Endothelial cell of hepatic sinusoid (primary cell): ENCODE data around the gene IL17RD.

Experiments
- in situ Hi-C: cut with HindIII; loops from 2 replicates; pipeline ENCODE4 v1.10.0; 2017; ENCODE audit warnings: low sequenced_read_pairs

IL17RD gene

DNA sequence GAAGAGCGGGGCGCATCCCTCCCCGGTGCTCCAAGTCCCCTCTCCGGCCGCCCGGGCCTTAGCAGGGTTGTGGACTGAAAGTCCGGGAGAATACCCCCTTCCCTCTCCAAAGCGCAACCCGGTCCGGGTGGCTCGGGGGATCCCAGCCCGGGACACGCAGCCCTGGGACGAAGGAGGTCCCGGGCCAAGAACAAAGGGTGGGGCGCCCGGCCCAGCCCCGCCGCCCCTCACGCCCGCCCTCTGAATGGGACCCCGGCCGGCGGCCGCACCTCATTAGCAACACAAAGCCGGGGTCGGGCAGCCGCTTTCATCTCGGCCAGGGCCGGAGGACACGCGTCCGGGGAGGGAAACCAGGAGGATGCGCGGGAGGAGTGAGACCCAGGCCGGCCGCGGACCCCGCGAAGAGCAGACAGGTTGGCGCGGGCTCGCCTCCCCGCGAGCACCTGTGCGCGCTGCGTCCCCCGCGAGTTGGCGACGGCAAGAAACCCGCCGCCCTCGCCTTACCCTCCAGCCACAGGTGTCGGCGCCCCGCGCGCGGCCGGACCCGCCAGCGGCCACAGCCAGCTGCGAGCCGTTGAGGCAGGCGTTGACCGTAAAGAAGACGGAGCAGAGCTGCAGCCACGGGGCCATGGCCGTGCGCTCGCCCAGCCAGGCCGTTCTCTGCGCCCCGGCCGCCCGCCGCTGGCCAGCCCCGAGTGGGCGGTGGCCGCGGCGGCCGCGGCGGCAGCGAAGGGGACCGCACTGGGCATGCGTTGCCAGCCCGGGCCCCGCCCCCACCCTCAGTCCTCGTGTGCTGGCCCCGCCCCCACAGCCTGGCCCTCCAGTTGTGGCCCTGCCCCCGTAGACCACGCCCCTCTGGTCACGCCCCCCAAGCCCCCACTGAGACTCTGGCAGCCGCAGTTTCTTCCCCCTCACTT lies at the start of gene IL17RD:
Gene IL17RD (minus strand): TSS at position 697 of the 917 bp plus-strand sequence. CDS start 67 bp downstream, at position 630.
- in situ Hi-C loops, result loop anchor here (5.0 kb wide), 1 partner anchor 187 kb away; no protein-coding TSS in a partner anchor

GRCh38 chr3:57206423-57206822 lies 41.3 kb upstream of the IL17RD start:
- in situ Hi-C loops, result no loop called here

GRCh38 chr3:57199895-57200297 lies 34.7 kb upstream of the IL17RD start, which contains the start of gene HESX1:
Gene HESX1, minus strand, starts transcription at chr3:57199978. Its CDS starts 60 bp downstream, at chr3:57199918.
- in situ Hi-C loops, result no loop called here

- in situ Hi-C loops, result no loop called here
Observed at GRCh38 chr3:57194641-57195040, 29.5 kb upstream of the IL17RD start.

- in situ Hi-C loops, result no loop called here
Observed at GRCh38 chr3:57192028-57192427, 26.9 kb upstream of the IL17RD start.

DNA sequence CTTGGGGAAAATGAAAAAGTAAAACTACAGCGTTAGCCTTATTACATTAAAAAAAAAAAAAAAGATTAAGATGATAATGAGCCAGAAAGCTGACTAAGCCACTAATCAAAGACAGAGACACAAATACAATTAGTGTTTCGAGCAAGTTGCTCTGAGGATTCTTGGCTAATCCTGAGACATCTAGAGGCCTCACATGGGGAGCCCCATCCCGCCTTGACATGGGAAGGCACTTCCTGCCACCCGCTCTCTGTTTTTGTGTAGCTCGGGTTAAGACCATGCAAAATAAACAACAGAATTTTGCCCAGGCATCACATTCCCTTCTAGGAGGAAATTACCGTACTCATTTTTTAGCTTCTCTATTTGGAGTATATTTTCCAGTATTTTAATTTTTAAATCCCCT lies 19.4 kb upstream of the IL17RD start:
- in situ Hi-C loops, result loop anchor here (5.0 kb wide), 1 partner anchor 58 kb away; no protein-coding TSS in a partner anchor

GRCh38 chr3:57179580-57180410 lies 14.6 kb upstream of the IL17RD start:
- in situ Hi-C loops, result loop anchor here (5.0 kb wide), 1 partner anchor 63 kb away; no protein-coding TSS in a partner anchor

DNA sequence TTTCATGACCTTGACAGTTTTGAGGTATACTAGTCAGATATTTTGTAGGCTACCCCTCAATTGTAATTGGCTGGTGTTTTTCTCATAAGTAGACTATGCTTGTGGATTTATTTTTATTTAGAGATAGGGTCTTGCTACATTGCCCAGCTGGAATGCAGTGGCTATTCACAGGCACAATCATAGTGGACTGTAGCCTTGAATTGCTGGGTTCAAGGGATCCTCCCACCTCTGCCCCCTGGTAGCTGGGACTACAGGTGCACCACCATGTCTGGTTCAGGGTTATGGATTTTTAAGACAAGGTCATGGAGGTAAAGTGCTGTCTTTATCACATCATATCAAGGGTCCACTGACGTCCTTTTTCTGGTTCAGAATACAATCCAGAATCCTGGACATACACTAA lies 10.9 kb upstream of the IL17RD start:
- in situ Hi-C loops, result no loop called here

DNA sequence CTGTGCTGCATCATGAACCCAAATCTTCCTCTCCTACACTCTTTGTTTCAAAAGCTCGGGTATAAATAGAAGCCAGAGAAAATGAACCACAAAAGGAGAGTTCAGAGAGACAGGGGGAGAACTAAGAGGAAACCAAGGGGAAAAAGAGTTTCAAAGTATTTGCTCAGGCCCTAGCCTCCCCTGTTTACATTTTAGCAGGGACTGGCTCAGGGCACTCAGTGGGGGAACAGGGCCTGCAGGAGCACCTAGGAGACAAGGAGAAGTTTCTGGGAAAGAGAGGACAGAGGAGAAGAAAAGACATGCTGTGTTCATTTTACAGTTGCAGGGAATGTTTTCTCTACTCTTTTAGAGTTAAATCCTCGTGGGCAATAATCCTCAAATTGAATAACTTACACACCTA lies 8.5 kb upstream of the IL17RD start:
- in situ Hi-C loops, result no loop called here

GRCh38 chr3:57170946-57171345 lies 5.8 kb upstream of the IL17RD start:
- in situ Hi-C loops, result no loop called here

DNA sequence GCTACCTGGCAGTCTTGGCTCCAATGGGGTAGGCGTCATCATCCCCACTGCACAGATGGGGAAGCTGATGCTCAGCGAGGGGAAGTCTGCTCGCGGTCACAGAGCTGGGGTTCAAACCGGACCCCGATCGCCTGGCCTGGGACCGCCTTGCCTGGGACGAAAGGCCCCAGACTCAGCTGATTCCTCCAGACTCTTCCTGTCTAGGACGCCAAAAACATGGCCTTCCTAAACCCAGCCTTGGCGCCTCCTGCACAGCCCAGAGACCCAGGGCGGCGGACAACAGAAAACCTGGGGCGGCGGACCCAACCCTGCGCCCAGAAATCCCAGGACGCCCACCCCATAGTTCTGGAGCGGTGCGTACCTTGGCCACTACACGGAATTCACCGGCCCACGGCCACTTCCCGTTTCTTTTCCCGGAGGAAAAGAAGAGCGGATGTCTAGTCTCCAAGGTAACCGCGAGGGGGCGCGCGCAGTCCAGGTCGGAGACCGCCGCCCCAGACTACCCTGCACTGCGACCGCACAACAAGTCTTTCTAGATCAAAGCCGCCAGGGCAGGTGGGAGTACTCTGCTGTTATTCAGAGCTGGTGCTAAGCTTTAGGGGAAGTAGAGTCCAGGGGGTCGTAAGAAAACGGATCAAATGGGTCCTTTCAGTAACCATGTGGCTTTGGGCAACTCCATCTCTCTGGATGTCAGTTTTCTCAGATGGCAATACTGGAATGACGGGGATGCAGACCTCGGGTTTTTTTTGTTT lies 4.9 kb upstream of the IL17RD start:
- in situ Hi-C loops, result no loop called here

GRCh38 chr3:57169108-57169507 lies 4.0 kb upstream of the IL17RD start:
- in situ Hi-C loops, result no loop called here

GRCh38 chr3:57168151-57168550 lies 3.0 kb upstream of the IL17RD start:
- in situ Hi-C loops, result no loop called here

GRCh38 chr3:57166660-57167059 lies 1.5 kb upstream of the IL17RD start:
- in situ Hi-C loops, result no loop called here

GRCh38 chr3:57165641-57166040 lies 488 bp upstream of the IL17RD start:
- in situ Hi-C loops, result no loop called here

DNA sequence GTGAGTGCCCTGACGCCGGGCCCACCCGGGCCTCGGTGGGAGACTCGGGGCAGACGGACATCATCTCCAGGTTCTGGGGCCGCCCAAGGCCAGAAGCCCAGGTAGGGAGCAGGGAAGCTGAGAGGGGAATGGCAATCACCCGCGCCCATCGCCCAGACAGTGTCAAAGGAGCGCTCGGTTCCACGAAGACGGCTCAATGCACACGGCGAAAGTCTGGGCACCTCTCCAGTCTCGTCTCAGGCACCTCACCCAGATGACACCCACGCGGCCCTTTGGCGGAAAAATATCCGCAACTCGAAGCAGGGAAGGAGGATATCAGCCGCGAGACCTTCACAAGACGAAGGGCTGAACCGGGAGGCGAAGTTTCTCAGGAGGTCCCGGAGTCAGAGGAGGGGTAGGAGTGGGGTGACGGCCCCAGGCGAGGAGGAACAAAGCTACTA lies 916 bp downstream of the IL17RD start:
- in situ Hi-C loops, result loop anchor here (5.0 kb wide), 1 partner anchor 188 kb away; no protein-coding TSS in a partner anchor

- in situ Hi-C loops, result loop anchor here (5.0 kb wide), 1 partner anchor 189 kb away; no protein-coding TSS in a partner anchor
Observed at GRCh38 chr3:57163751-57164150, 1.4 kb downstream of the IL17RD start.

- in situ Hi-C loops, result loop anchor here (5.0 kb wide), 1 partner anchor 190 kb away; no protein-coding TSS in a partner anchor
Observed at GRCh38 chr3:57161915-57162314, 3.2 kb downstream of the IL17RD start.

DNA sequence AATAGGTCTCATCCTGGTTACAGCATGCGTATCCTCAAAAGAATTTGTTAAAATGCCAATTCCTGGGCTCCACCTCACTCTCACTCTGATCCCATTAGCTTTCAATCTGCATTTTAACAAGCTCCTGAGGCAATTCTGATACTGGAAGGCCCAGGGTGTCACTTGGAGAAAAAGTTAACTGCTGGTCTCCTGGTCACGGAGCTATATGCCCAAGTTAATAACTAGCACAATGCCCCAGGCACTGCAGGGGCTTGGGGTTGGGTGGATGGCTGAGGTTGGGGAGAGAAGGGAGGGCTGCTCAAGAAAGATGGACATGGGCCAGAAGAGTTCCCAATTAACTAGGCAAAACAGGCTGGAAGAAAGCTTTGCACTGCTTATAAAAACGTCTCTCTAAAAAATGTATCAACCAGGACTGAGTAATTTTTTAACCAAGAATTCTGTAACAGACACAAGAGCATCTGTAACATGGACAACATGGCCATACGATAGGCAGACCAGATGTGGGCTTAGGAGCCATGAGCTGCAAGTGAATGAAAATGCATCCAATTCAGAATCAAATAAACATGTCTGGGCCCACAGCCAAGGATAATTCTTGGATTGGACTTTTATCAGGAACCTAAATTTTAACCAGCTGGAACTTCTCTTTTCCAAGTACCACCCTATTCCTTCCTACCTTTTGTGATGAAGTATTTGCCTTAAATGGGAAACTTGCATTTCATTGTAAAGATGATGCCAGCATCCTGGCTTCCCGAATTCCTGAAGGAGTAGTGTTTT lies 4.2 kb downstream of the IL17RD start:
- in situ Hi-C loops, result loop anchor here (5.0 kb wide), 1 partner anchor 191 kb away; no protein-coding TSS in a partner anchor
